ENCODE results near the gene WNT1. TPM values are rescaled to one million over a fixed set of nuclear protein-coding genes. Genes with fewer than 3 reads are reported as not detected.

WNT1 gene
- total RNA-seq, 4 donors from 2014 or later, result not detected

- Histone ChIP-seq H3K9me3 (no peaks in the 10 kb centered on the region), H3K4me3 (no peak overlapping the region), H3K27me3 (no peaks in the 10 kb centered on the region), H3K27ac (no peak overlapping the region), H3K36me3 (no peaks in the 10 kb centered on the region), H3K4me1 (peaks cover 8% of the 10 kb centered on the region)
- 66% methylated on average over 4 of the region's 4 CpGs for WGBS
- no peak for TF ChIP-seq CTCF (IDR thresholded peaks at IDR 0.05)
- TF ChIP-seq POLR2AphosphoS5 (IDR thresholded peaks at IDR 0.05), result no peak
- DNase-seq (ENCODE audit: low spot score in 2 of 2), result no peak
Measured at GRCh38 chr12:48961331-48961730, 16.8 kb upstream of the WNT1 start.

DNA sequence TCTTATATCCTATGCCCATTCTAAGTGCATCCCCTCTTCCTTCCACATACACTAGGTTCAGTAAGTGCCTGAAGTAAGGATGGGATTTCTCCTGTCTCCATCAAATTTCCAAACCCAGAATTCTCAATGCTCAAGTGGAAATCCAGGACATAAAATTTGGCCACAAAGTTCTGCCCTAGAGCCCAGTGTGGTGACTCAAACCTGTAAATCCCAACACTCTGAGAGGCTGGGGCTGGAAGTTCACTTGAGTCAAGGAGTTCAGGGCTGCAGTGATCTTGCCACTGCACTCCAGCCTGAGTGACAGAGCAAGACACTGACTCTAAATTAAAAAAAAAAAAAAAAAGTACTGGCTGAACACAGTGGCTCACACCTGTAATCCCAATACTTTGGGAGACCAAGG, 16.3 kb upstream of the WNT1 start:
- TF ChIP-seq EP300 (IDR thresholded peaks at IDR 0.05) (no peak), POLR2A (IDR thresholded peaks at IDR 0.05) (no peak), CTCF (IDR thresholded peaks at IDR 0.05) (no peak), POLR2AphosphoS5 (IDR thresholded peaks at IDR 0.05) (no peak)
- Histone ChIP-seq H3K36me3 (no peaks in the 10 kb centered on the region), H3K27me3 (no peaks in the 10 kb centered on the region), H3K4me1 (peaks cover 8% of the 10 kb centered on the region), H3K9me3 (no peaks in the 10 kb centered on the region), H3K27ac (no peak overlapping the region), H3K4me3 (no peak overlapping the region)
- no peak for DNase-seq (ENCODE audit: low spot score in 2 of 2)

DNA sequence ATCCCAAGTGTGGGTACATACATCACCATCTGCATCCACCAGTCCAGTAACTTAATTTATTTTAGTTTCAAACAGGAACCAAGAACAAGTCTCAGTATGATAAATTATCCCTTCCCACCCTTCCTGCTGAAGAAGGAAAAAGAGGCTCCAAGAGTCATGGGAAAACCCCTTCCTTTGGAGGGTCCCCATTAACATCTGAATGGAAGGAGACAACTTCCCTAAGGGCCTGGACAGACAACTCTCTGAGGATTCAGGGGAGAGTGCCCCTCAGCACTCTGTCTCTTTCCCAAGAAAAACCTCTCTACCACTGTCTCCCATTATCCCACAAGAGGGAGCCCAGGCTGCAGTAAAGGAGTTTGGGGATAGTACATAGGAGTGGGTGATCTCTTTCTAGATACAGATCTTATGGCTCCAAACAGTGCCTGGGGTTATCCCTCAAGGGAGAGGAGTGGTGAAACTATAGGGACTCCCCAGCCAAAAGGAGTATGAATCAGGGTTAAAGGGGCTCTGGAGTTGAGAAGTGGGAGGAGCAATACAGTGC, 12.8 kb upstream of the WNT1 start:
- Histone ChIP-seq H3K9me3 (no peaks in the 10 kb centered on the region), H3K4me1 (peaks cover 15% of the 10 kb centered on the region), H3K27ac (no peak overlapping the region), H3K27me3 (peaks cover 11% of the 10 kb centered on the region), H3K36me3 (no peaks in the 10 kb centered on the region), H3K4me3 (no peak overlapping the region)
- no peak for TF ChIP-seq CTCF (IDR thresholded peaks at IDR 0.05)
- no peak for TF ChIP-seq POLR2A (IDR thresholded peaks at IDR 0.05)
- TF ChIP-seq EP300 (IDR thresholded peaks at IDR 0.05), result no peak
- TF ChIP-seq POLR2AphosphoS5 (IDR thresholded peaks at IDR 0.05), result no peak
- no peak for DNase-seq (ENCODE audit: low spot score in 2 of 2)

DNA sequence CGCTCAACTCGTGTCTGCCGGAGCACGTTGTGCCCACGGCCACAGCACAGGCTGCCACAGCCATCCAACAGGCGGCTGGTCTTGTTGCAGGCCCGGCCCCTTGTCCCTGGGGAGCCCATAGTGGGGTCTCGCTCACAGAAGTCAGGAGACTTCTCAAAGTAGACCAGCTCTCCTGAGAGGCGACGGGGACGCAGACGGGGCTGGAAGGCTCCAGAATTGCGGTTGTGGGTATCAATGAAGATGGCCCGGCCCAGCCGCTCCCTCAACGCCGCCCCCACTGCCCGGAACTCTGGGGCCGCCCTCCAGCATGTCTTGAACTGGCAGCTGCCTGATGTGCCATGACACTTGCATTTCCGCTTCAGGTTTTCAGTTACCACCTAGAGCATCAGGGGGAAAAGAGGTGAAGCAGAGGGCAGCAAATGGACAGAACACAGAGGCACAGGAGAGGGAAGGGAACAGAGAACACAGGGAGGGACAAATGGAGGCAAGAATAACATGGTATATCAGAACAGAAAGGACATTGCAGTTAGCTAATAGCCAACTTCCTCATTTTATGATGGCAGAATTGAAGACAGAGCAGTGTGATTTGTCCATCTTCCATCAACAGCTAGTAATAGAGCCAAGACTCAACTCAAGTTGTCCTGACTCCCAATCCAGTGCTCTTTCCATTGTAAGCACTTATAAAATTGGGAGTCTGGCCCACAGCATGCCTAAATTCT, 11.8 kb upstream of the WNT1 start:
- Histone ChIP-seq H3K36me3 (no peaks in the 10 kb centered on the region), H3K4me3 (no peak overlapping the region), H3K27me3 (peaks cover 21% of the 10 kb centered on the region), H3K27ac (no peak overlapping the region), H3K9me3 (no peaks in the 10 kb centered on the region), H3K4me1 (peaks cover 25% of the 10 kb centered on the region)
- DNase-seq (ENCODE audit: low spot score in 2 of 2), result no peak
- TF ChIP-seq CTCF (IDR thresholded peaks at IDR 0.05), result no peak
- no peak for TF ChIP-seq POLR2A (IDR thresholded peaks at IDR 0.05)
- no peak for TF ChIP-seq POLR2AphosphoS5 (IDR thresholded peaks at IDR 0.05)
- no peak for TF ChIP-seq EP300 (IDR thresholded peaks at IDR 0.05)
- WGBS, result 59% methylated on average over 12 of the region's 20 CpGs

- H3K27ac ChIP-seq, result no peak overlapping the region
- TF ChIP-seq CTCF (IDR thresholded peaks at IDR 0.05) (no peak), POLR2AphosphoS5 (IDR thresholded peaks at IDR 0.05) (no peak), EP300 (IDR thresholded peaks at IDR 0.05) (no peak), POLR2A (IDR thresholded peaks at IDR 0.05) (no peak)
- no peak for DNase-seq (ENCODE audit: low spot score in 2 of 2)
- H3K36me3 ChIP-seq, result no peaks in the 10 kb centered on the region
- peaks cover 39% of the 10 kb centered on the region for H3K4me1 ChIP-seq
- H3K27me3 ChIP-seq, result peaks cover 38% of the 10 kb centered on the region
- H3K4me3 ChIP-seq, result no peak overlapping the region
- WGBS, result 74% methylated on average over 7 of the region's 7 CpGs
- H3K9me3 ChIP-seq, result no peaks in the 10 kb centered on the region
Measured at GRCh38 chr12:48967991-48968390, 10.1 kb upstream of the WNT1 start.
